K562 (cell line): ENCODE data around the gene GHDC. TPM values are rescaled to one million over a fixed set of nuclear protein-coding genes. Genes with fewer than 3 reads are reported as not detected.

Experiments
- BHLHE40 ChIP-seq: IDR thresholded peaks from 2 replicates; pipeline ENCODE4 v1.6.1; 2011; ENCODE audit warnings: low read length, improper control_type of control experiment
- CC2D1A ChIP-seq: fragments of 450-650 bp; IDR thresholded peaks from 2 replicates; pipeline ENCODE4 v1.6.1; 2017; ENCODE audit warnings: mild to moderate bottlenecking
- CHD4 ChIP-seq: fragments of 200-600 bp; sonication (generic); IDR thresholded peaks from 3 replicates; pipeline ENCODE4 v1.6.1; 2012; ENCODE audit warnings: low read depth, mild to moderate bottlenecking, mixed read lengths, low read length, inconsistent platforms; ENCODE audit not compliant: insufficient read depth, insufficient replicate concordance, poor library complexity, severe bottlenecking
- KDM1A ChIP-seq, 2 experiments: fragments of 450-650 bp; IDR thresholded peaks; 2 replicates each; pipeline ENCODE4 v1.6.1; 2016; ENCODE audit warnings: mild to moderate bottlenecking in 2 of 2
- KLF10 ChIP-seq: fragments of 250-450 bp; sonication (Bioruptor Pico); IDR thresholded peaks from 2 replicates; pipeline ENCODE4 v1.6.1; 2021; ENCODE audit warnings: matching md5 sums
- MAFG ChIP-seq: fragments of 450-650 bp; conservative IDR thresholded peaks from 2 replicates; pipeline ENCODE4 v1.6.1; 2016; ENCODE audit warnings: missing genetic modification characterization, missing compliant biosample characterization
- OTX1 ChIP-seq: fragments of 450-650 bp; formaldehyde crosslinking; IDR thresholded peaks from 2 replicates; pipeline ENCODE4 v1.4.0; 2022; ENCODE audit warnings: mild to moderate bottlenecking
- POLR3A ChIP-seq: IDR thresholded peaks from 2 replicates; pipeline ENCODE4 v1.6.1; 2011; ENCODE audit warnings: borderline replicate concordance, mild to moderate bottlenecking, moderate library complexity; ENCODE audit not compliant: insufficient read length, insufficient read depth; ENCODE audit errors: extremely low read depth
- RBM25 ChIP-seq: fragments of 200-400 bp; formaldehyde crosslinking; IDR thresholded peaks from 2 replicates; pipeline ENCODE4 v1.6.1; 2018; ENCODE audit warnings: low read length, low read depth, moderate library complexity; ENCODE audit not compliant: severe bottlenecking
- RFX7 ChIP-seq: fragments of 250-450 bp; sonication (Bioruptor Pico); IDR thresholded peaks from 2 replicates; pipeline ENCODE4 v1.5.1; 2021; ENCODE audit warnings: mild to moderate bottlenecking
- SMARCA4 ChIP-seq: fragments of 450-650 bp; IDR thresholded peaks from 2 replicates; pipeline ENCODE4 v1.6.1; 2016
- SMARCC2 ChIP-seq: fragments of 450-650 bp; IDR thresholded peaks from 2 replicates; pipeline ENCODE4 v1.6.1; 2017; ENCODE audit warnings: antibody characterized with exemption, moderate library complexity, mild to moderate bottlenecking, low read depth
- YY1 ChIP-seq, 3 experiments: IDR thresholded peaks; 2 replicates each; pipeline ENCODE4 v1.6.1; 2011; ENCODE audit warnings: low read length in 2 of 3, mild to moderate bottlenecking in 2 of 3, moderate library complexity in 2 of 3, borderline replicate concordance in 1 of 3, control low read depth in 1 of 3, low read depth in 1 of 3; ENCODE audit not compliant: insufficient read depth in 3 of 3, insufficient replicate concordance in 2 of 3, control insufficient read depth in 1 of 3, insufficient read length in 1 of 3; ENCODE audit errors: extremely low read depth in 1 of 3
- ZNF347 ChIP-seq: fragments of 450-650 bp; formaldehyde crosslinking; IDR thresholded peaks from 2 replicates; pipeline ENCODE4 v1.4.0; 2020; ENCODE audit warnings: low read depth, mild to moderate bottlenecking, moderate library complexity
- ZNF778 ChIP-seq: fragments of 450-650 bp; formaldehyde crosslinking; IDR thresholded peaks from 2 replicates; pipeline ENCODE4 v1.4.0; 2020; ENCODE audit warnings: mild to moderate bottlenecking, moderate library complexity
- polyA plus RNA-seq, 8 experiments: library from polyadenylated mRNA; depleted of rRNA in 4 of 8; stranded (reverse) in 5 of 8; unstranded in 3 of 8; fragments of >200 nt; fragmentation: Nextera tagmentation in 2 of 8; fragmentation: Illumina TruSeq in 1 of 8; extraction: Ambion mirVana in 2 of 8; extraction: Trizol in 1 of 8; gene quantifications; 2 replicates each; pipeline versions ENCODE4 v1.2.1 to v1.2.3, GENCODE V29; 2011 to 2014; ENCODE audit warnings: inconsistent platforms in 1 of 8, missing spikeins in 1 of 8
- total RNA-seq, 7 experiments: library from RNA; depleted of rRNA in 6 of 7; stranded (reverse); fragments of >200 nt in 6 of 7; fragmentation: Illumina TruSeq in 2 of 7; extraction: Trizol in 2 of 7; gene quantifications; 2 replicates each; pipeline versions ENCODE4 v1.2.1 to v1.2.3, GENCODE V29; 2011 to 2021; ENCODE audit warnings: low replicate concordance in 1 of 7
- TF ChIP-seq, protein P1 (sequence below): sonication (generic); formaldehyde crosslinking; IDR thresholded peaks from 2 replicates; pipeline ENCODE4 v1.8.1; 2023; ENCODE audit warnings: missing genetic modification reagents, mild to moderate bottlenecking, borderline replicate concordance
- TF ChIP-seq, protein P2 (sequence below): fragments of 450-650 bp; IDR thresholded peaks from 2 replicates; pipeline ENCODE4 v1.6.1; 2016
- TF ChIP-seq, protein P3 (sequence below): IDR thresholded peaks from 2 replicates; pipeline ENCODE4 v1.6.1; 2011; ENCODE audit warnings: borderline replicate concordance, low read depth, mild to moderate bottlenecking, moderate library complexity, low read length; ENCODE audit not compliant: insufficient read depth, poor library complexity, severe bottlenecking

The GHDC gene
- total and polyA plus RNA-seq, 9 of the 15 experiments (the other 6 are each of a cell fraction or from before 2014, with no cell fraction given): 0.65 to 23.2 (median 11.2) TPM

DNA sequence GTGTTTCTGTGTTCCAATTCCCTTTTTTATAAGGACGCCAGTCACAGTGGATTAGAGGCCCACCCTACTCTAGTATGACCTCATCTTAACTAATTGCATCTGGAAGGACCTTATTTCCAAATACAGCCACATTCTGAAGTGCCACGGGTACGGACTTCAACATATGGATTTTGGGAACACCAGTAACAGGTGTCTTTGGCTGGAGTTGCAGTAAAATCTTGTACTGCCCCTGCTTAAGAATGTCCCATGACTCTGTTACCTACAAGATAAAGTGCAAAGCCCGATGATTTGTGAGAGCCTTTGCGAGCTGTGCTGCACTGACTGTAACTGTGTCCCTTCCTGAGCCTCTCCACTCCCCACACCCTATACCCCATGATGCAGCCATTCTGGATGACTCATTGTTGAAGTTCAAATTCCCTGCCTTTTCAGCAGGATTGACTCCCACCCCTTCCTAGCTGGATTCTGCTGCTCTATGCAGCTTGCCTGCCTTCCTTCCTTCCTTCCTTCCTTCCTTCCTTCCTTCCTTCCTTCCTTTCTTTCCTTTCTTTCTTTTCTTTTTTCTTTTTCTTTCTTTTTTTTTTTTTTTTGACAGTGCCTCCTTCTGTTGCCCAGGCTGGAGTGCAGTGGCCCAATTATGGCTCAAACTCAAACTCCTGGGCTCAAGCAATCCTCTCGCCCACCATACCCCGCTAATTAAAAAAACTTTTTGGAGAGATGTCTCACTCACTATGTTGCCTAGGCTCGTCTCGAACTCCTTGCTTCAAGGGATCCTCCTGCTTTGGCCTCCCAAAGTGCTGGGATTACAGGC lies 11.2 kb downstream of the GHDC start (continued):
- TF ChIP-seq, protein P1, sequence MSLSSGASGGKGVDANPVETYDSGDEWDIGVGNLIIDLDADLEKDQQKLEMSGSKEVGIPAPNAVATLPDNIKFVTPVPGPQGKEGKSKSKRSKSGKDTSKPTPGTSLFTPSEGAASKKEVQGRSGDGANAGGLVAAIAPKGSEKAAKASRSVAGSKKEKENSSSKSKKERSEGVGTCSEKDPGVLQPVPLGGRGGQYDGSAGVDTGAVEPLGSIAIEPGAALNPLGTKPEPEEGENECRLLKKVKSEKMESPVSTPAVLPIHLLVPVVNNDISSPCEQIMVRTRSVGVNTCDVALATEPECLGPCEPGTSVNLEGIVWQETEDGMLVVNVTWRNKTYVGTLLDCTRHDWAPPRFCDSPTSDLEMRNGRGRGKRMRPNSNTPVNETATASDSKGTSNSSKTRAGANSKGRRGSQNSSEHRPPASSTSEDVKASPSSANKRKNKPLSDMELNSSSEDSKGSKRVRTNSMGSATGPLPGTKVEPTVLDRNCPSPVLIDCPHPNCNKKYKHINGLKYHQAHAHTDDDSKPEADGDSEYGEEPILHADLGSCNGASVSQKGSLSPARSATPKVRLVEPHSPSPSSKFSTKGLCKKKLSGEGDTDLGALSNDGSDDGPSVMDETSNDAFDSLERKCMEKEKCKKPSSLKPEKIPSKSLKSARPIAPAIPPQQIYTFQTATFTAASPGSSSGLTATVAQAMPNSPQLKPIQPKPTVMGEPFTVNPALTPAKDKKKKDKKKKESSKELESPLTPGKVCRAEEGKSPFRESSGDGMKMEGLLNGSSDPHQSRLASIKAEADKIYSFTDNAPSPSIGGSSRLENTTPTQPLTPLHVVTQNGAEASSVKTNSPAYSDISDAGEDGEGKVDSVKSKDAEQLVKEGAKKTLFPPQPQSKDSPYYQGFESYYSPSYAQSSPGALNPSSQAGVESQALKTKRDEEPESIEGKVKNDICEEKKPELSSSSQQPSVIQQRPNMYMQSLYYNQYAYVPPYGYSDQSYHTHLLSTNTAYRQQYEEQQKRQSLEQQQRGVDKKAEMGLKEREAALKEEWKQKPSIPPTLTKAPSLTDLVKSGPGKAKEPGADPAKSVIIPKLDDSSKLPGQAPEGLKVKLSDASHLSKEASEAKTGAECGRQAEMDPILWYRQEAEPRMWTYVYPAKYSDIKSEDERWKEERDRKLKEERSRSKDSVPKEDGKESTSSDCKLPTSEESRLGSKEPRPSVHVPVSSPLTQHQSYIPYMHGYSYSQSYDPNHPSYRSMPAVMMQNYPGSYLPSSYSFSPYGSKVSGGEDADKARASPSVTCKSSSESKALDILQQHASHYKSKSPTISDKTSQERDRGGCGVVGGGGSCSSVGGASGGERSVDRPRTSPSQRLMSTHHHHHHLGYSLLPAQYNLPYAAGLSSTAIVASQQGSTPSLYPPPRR: no peak
- no peak for TF ChIP-seq BHLHE40
- TF ChIP-seq, protein P2, sequence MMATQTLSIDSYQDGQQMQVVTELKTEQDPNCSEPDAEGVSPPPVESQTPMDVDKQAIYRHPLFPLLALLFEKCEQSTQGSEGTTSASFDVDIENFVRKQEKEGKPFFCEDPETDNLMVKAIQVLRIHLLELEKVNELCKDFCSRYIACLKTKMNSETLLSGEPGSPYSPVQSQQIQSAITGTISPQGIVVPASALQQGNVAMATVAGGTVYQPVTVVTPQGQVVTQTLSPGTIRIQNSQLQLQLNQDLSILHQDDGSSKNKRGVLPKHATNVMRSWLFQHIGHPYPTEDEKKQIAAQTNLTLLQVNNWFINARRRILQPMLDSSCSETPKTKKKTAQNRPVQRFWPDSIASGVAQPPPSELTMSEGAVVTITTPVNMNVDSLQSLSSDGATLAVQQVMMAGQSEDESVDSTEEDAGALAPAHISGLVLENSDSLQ: peak; percentile 22; the same call in 1 of the 2 replicates
- TF ChIP-seq RFX7 (CRISPR knock-in tag): no peak
- TF ChIP-seq SMARCC2: peak; percentile 69; the same call in 1 of the 2 replicates
- TF ChIP-seq ZNF778 (CRISPR knock-in tag): no peak
- TF ChIP-seq POLR3A: no peak
- TF ChIP-seq KDM1A (IDR thresholded peaks at IDR 0.05): peak; percentile 49 to 78
- no peak for TF ChIP-seq ZNF347
- no peak for TF ChIP-seq KLF10 (CRISPR knock-in tag)
- peak; percentile 34 for TF ChIP-seq RBM25
- TF ChIP-seq OTX1 (CRISPR knock-in tag): 0 out of 2 replicates have a peak, but pooled peaks have one; percentile 53
- 0 out of 2 replicates have a peak, but pooled peaks have one; percentile 31 for TF ChIP-seq MAFG (tag)
- TF ChIP-seq, protein P3, sequence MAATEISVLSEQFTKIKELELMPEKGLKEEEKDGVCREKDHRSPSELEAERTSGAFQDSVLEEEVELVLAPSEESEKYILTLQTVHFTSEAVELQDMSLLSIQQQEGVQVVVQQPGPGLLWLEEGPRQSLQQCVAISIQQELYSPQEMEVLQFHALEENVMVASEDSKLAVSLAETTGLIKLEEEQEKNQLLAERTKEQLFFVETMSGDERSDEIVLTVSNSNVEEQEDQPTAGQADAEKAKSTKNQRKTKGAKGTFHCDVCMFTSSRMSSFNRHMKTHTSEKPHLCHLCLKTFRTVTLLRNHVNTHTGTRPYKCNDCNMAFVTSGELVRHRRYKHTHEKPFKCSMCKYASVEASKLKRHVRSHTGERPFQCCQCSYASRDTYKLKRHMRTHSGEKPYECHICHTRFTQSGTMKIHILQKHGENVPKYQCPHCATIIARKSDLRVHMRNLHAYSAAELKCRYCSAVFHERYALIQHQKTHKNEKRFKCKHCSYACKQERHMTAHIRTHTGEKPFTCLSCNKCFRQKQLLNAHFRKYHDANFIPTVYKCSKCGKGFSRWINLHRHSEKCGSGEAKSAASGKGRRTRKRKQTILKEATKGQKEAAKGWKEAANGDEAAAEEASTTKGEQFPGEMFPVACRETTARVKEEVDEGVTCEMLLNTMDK: no peak
- TF ChIP-seq CC2D1A: peak; percentile 41; the same call in 1 of the 2 replicates
- TF ChIP-seq CHD4: no peak
- TF ChIP-seq YY1 (IDR thresholded peaks at IDR 0.05; ENCODE audit: borderline replicate concordance in 1 of 3, control insufficient read depth in 1 of 3, extremely low read depth in 1 of 3, insufficient read depth in 3 of 3, insufficient read length in 1 of 3, insufficient replicate concordance in 2 of 3, low read depth in 1 of 3, low read length in 2 of 3): peak in 1 of 3 experiments; percentile 67
- TF ChIP-seq SMARCA4: peak; percentile 88
